IPS-15b (cell line): ENCODE results near the gene CCL8.

Experiments used
- H3K27me3 ChIP-seq: one replicate; pipeline ENCODE4 v1.6.1; 2013; ENCODE audit warnings: low read length; ENCODE audit not compliant: control insufficient read depth, insufficient read depth
- H3K36me3 ChIP-seq: one replicate; pipeline ENCODE4 v1.6.1; 2013; ENCODE audit warnings: low read length; ENCODE audit not compliant: control insufficient read depth, insufficient read depth
- H3K4me1 ChIP-seq: one replicate; pipeline ENCODE4 v1.6.1; 2013; ENCODE audit warnings: mild to moderate bottlenecking, low read length; ENCODE audit not compliant: control insufficient read depth, insufficient read depth
- H3K4me3 ChIP-seq: one replicate; pipeline ENCODE4 v1.5.1; 2013; ENCODE audit warnings: low read depth, low read length
- H3K9ac ChIP-seq: one replicate; pipeline ENCODE4 v1.6.1; 2013; ENCODE audit warnings: low read depth, mild to moderate bottlenecking, low read length
- H3K9me3 ChIP-seq: one replicate; pipeline ENCODE4 v1.6.1; 2013; ENCODE audit warnings: mild to moderate bottlenecking, low read length; ENCODE audit not compliant: control insufficient read depth, insufficient read depth

The CCL8 gene

GRCh38 chr17:34319039-34319483, at the start of gene CCL8:
Gene CCL8 (plus strand): TSS chr17:34319435. CDS start chr17:34319502, 67 bp downstream.
- Histone ChIP-seq H3K9ac (no peak within 1 kb of the TSS), H3K9me3 (no peaks in the 10 kb centered on the region), H3K4me1 (no peaks in the 10 kb centered on the region), H3K4me3 (no peak within 1 kb of the TSS), H3K27me3 (no peaks in the 10 kb centered on the region), H3K36me3 (no peaks in the 10 kb centered on the region)

- H3K9me3 ChIP-seq: no peaks in the 10 kb centered on the region
- H3K4me3 ChIP-seq: no peak within 1 kb of the TSS
- no peak within 1 kb of the TSS for H3K9ac ChIP-seq
- H3K27me3 ChIP-seq: no peaks in the 10 kb centered on the region
- no peaks in the 10 kb centered on the region for H3K4me1 ChIP-seq
- H3K36me3 ChIP-seq: no peaks in the 10 kb centered on the region
Observed at GRCh38 chr17:34269969-34270368, 49.3 kb upstream of the CCL8 start, which contains the start of gene CCL7. Gene CCL7 (plus strand): TSS chr17:34270221. CDS start chr17:34270291, 70 bp downstream.

- Histone ChIP-seq H3K27me3 (no peaks in the 10 kb centered on the region), H3K4me1 (no peaks in the 10 kb centered on the region), H3K9ac (no peak overlapping the region), H3K9me3 (no peaks in the 10 kb centered on the region), H3K36me3 (no peaks in the 10 kb centered on the region), H3K4me3 (no peak overlapping the region)
Observed at GRCh38 chr17:34275881-34276280, 43.4 kb upstream of the CCL8 start.

GRCh38 chr17:34276826-34277225, 42.4 kb upstream of the CCL8 start:
- H3K36me3 ChIP-seq: no peaks in the 10 kb centered on the region
- H3K4me1 ChIP-seq: no peaks in the 10 kb centered on the region
- H3K9me3 ChIP-seq: no peaks in the 10 kb centered on the region
- no peak overlapping the region for H3K9ac ChIP-seq
- no peaks in the 10 kb centered on the region for H3K27me3 ChIP-seq
- H3K4me3 ChIP-seq: no peak overlapping the region

- Histone ChIP-seq H3K9me3 (no peaks in the 10 kb centered on the region), H3K36me3 (no peaks in the 10 kb centered on the region), H3K4me1 (no peaks in the 10 kb centered on the region), H3K27me3 (no peaks in the 10 kb centered on the region), H3K4me3 (no peak overlapping the region), H3K9ac (no peak overlapping the region)
Observed at GRCh38 chr17:34283571-34283970, 35.7 kb upstream of the CCL8 start.

GRCh38 chr17:34285286-34285792, 33.9 kb upstream of the CCL8 start, which contains the start of gene CCL11:
Gene CCL11 (plus strand): TSS chr17:34285742. CDS start chr17:34285809, 67 bp downstream.
- no peaks in the 10 kb centered on the region for H3K4me1 ChIP-seq
- peaks cover 1% of the 10 kb centered on the region for H3K27me3 ChIP-seq
- no peaks in the 10 kb centered on the region for H3K36me3 ChIP-seq
- no peak within 1 kb of the TSS for H3K9ac ChIP-seq
- H3K9me3 ChIP-seq: no peaks in the 10 kb centered on the region
- H3K4me3 ChIP-seq: no peak within 1 kb of the TSS

GRCh38 chr17:34287875-34288274, 31.4 kb upstream of the CCL8 start:
- Histone ChIP-seq H3K4me3 (no peak overlapping the region), H3K27me3 (peaks cover 2% of the 10 kb centered on the region), H3K9me3 (no peaks in the 10 kb centered on the region), H3K36me3 (no peaks in the 10 kb centered on the region), H3K9ac (no peak overlapping the region), H3K4me1 (no peaks in the 10 kb centered on the region)

- Histone ChIP-seq H3K4me3 (no peak overlapping the region), H3K4me1 (no peaks in the 10 kb centered on the region), H3K9me3 (no peaks in the 10 kb centered on the region), H3K36me3 (no peaks in the 10 kb centered on the region), H3K9ac (no peak overlapping the region), H3K27me3 (peaks cover 2% of the 10 kb centered on the region)
Observed at GRCh38 chr17:34290586-34290985, 28.6 kb upstream of the CCL8 start.

GRCh38 chr17:34291721-34292348, 27.4 kb upstream of the CCL8 start:
- no peaks in the 10 kb centered on the region for H3K9me3 ChIP-seq
- peaks cover 2% of the 10 kb centered on the region for H3K27me3 ChIP-seq
- no peak overlapping the region for H3K9ac ChIP-seq
- H3K4me1 ChIP-seq: no peaks in the 10 kb centered on the region
- no peak overlapping the region for H3K4me3 ChIP-seq
- no peaks in the 10 kb centered on the region for H3K36me3 ChIP-seq

GRCh38 chr17:34299027-34299426, 20.2 kb upstream of the CCL8 start:
- H3K27me3 ChIP-seq: peaks cover 13% of the 10 kb centered on the region
- H3K4me1 ChIP-seq: no peaks in the 10 kb centered on the region
- no peak overlapping the region for H3K9ac ChIP-seq
- no peaks in the 10 kb centered on the region for H3K9me3 ChIP-seq
- H3K36me3 ChIP-seq: no peaks in the 10 kb centered on the region
- no peak overlapping the region for H3K4me3 ChIP-seq

GRCh38 chr17:34299956-34300577, 19.2 kb upstream of the CCL8 start:
- Histone ChIP-seq H3K27me3 (peaks cover 13% of the 10 kb centered on the region), H3K9me3 (no peaks in the 10 kb centered on the region), H3K36me3 (no peaks in the 10 kb centered on the region), H3K4me1 (no peaks in the 10 kb centered on the region), H3K4me3 (no peak overlapping the region), H3K9ac (no peak overlapping the region)
